NCI-H82 treated with DMSO at 0.1 percent for 48 hours (cell line): ENCODE data around the gene EME1.
A peak's percentile ranks its signal among the peaks of the same experiment; 100 is the strongest.
"Not testable (repeated sequence)": the region's sequence is repeated elsewhere in the genome, so short reads cannot be mapped to it uniquely, and the experiment has no call there.

Experiments
- DNase-seq: peaks from one replicate; lab custom pipeline; 2025; ENCODE audit not compliant: unreplicated experiment; lab: John Stamatoyannopoulos, UW

The EME1 gene, protein sequence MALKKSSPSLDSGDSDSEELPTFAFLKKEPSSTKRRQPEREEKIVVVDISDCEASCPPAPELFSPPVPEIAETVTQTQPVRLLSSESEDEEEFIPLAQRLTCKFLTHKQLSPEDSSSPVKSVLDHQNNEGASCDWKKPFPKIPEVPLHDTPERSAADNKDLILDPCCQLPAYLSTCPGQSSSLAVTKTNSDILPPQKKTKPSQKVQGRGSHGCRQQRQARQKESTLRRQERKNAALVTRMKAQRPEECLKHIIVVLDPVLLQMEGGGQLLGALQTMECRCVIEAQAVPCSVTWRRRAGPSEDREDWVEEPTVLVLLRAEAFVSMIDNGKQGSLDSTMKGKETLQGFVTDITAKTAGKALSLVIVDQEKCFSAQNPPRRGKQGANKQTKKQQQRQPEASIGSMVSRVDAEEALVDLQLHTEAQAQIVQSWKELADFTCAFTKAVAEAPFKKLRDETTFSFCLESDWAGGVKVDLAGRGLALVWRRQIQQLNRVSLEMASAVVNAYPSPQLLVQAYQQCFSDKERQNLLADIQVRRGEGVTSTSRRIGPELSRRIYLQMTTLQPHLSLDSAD

GRCh38 chr17:50372758-50373556 is at the start of gene EME1, which contains the start of gene MRPL27:
TSS of gene EME1 (plus strand) at chr17:50373229. CDS start at chr17:50375209, 1,980 bp downstream.
TSS of gene MRPL27 (minus strand) at chr17:50373184. CDS start at chr17:50373170, 14 bp downstream.
- peak; percentile 91 for DNase-seq

GRCh38 chr17:50325906-50326305 is 47.1 kb upstream of the EME1 start:
- DNase-seq: no peak

DNA sequence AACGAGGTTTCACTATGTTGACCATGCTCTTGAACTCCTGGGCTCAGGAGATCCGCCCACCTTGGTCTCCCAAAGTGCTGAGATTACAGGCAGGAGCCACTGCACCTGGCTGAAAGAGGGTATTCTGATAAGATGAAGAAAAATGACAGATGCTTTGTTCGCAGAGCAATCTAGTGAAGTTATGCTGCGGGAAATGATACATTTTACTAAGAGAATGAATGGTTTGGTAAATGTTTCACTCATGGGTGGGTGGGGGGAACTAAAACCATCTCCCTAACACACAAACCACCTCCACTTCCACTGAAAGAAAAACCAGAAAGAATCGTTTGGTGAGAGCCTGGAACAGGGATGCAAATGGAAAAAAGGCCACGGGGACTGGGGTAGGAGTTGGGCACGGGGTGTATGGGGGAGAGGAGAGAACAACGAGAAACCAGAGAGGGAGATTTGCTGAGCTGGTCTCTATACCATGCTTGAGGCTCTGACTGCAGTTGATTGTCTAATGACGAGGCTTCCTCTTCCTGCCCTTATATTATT is 46.1 kb upstream of the EME1 start:
- DNase-seq: no peak

DNA sequence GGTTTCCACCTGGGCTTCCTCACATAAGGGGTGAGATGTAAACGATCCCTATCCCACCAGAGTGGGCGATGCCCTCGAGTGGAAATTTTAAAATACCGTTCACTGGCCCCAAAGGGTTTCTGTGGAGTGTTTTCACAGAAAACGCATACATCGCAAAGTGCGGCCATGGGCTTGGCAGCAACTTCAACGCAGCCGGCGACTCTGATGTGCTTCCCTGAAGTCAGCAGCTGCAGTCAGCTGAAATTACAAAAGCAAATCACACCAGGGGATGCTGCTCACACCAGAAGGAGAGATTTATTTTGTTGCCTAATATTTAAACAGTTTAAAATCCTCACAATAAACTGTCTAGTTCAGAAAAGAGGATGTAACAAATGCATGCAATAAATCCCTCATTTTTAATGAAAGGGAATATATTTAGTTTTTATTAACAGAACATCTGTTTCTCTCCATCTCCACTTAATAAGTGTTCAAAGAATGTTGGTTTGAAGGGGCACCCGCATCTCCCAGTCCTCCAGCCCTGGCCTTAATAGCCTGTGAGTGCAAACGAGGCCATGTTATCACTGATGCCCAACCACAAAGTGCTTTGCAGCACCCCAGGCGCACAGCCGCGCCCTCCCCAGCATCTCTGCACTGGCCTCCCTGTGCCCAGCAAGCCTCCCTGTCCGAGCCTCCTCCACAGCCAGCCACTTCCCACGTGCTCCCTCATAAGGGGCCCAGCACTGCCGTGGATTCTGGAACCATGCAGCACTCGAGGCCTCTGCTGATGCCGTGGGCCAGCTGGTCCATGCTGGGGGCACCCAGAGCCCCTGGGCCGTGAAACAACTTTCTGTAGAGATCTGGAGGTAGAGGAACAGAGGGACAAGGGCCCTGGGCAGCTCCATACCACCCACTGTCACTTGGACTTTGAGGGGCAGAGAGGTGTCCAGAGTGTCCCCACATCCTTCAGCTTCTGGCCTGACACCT is 44.4 kb upstream of the EME1 start:
- no peak for DNase-seq

DNA sequence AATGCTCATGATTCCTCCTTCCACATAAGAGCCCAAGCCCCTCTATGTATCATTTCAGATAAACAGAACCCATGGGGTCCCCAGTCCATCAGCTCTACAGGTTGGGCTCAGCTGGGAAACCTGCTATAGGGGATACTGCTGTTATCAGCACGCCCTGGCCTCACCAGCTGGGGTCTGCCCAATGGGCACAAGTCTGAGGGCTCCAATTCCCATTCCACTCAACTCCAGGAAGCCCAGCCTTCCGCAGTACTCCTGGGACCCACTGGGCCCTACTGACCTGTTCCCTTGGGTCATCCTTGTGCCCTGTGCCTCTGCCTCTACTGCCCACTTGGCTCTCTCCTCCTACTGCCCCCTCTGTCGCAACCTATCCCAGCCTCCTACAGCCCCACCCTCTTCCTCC is 43.3 kb upstream of the EME1 start:
- no peak for DNase-seq

DNA sequence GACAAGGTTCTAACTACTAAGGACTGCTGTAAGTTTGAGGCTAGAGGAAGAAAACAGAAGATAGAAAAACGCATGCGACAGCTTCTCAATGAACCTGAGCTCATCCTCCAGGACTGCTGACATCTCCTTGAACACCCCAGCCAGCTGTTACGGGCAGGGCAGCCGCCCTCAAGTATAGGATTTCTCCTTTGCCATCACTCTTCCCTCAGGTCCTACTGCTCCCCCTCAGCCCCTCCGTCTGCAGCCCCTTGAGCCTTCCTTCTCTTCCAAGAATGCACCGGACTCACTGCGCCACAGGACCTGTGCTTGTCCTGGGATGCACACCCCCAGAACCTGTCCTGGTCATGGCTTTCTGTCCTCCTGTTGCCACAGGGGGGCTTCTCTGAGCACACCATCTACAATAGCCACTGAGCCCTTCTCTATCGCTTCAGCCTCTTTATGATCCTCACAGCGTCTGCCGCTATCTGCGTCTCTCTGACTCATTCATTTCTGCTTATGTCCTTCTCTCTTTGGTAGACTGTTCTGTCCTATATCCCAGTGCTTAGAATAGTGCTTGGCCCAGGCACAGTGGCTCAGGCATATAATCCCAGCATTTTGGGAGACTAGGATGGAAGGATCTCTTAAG is 42.8 kb upstream of the EME1 start:
- no peak for DNase-seq

DNA sequence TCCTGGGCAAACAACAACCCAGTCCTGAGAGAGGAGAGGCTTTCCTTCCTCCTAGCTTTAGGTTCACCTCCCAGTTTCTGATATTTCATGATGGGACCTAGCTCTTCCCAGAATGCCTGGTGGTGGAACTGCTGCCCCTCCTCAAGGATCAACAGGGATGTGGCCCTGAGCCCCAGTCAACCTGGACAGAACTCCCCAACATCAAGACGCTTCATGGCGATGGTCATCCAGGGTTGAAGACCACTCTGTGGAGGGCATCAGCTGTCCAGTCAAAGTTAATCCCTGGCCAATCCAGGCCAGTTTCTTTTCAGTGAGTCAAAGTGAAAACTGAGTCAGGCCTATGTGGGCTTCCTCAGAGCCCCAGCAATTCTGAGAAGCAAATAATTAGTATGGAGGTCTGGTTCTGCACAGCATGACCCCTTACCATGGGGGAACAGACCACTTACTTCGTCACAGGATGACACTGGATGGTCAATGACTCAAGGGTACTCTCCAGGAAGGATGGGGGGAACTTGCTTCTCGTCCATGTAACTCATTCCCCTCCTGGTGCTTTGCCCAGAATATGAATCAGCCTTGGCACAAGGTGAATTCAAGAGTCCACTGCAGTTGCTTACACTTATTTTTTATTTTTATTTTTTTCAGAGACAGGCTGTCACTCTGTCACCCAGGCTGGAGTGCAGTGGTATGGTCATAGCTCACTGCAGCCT is 41.8 kb upstream of the EME1 start:
- no peak for DNase-seq

DNA sequence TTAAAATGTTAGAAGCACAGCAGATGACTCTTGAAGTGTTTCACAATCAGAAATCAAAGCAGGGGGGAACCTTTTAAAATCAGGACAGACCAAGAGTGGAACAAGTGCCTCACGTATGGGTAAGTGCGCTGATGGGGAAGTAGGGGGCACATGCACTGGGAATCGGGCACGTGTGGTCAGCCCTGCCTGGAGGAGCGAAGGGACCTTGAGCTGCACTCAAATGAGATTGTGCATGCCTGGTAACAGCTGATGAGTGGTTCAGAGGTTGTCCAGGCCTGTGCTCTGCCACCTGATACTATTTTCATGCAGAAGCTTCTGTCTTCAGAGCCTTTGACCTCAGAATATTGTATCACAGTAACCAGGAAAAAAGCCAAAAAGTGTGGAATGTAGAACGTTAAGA is 40.8 kb upstream of the EME1 start:
- DNase-seq: no peak

- not testable (repeated sequence) for DNase-seq
Measured at GRCh38 chr17:50333291-50334057, 39.6 kb upstream of the EME1 start.

DNA sequence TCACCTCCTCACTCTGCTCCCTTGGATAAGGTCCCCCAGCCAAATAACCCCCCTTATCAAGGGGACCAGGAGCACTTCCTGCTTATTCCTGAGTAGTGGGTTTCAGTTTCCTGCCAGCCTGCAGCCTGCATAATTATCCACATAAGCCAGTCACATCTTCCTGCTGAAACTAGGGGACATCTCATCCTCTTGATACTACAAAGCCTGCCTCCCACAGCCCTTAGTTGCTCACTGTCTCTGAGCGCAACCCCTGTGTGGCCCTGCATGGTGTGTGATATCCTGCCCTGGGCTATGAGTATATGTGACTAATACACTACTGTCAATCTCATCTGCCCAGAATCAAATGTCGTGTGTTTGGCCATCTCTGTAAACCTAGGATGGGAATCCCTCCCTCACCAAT is 35.1 kb upstream of the EME1 start:
- DNase-seq: no peak

- no peak for DNase-seq
Measured at GRCh38 chr17:50338645-50339044, 34.4 kb upstream of the EME1 start.

DNA sequence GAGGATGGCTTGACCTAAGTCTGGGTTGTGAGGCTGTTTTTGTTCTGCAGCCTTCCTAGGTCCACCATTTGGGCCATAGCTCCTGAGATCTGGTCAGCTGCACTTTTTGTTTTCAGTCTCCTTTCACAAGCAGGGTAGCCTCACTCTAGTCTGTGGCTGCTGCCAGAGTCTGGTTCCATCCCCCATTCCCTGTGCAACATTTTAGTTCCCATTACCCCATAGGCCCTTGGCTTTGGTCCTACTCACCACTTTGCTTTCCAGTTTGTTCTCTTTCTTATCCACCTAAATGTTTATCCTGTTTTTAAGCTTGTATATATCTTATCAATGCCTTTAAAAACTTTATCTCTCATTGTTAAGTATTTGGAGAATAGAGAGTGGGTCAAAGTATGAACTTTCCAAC is 33.6 kb upstream of the EME1 start:
- no peak for DNase-seq

- no peak for DNase-seq
Measured at GRCh38 chr17:50344731-50345365, 28.2 kb upstream of the EME1 start.

DNA sequence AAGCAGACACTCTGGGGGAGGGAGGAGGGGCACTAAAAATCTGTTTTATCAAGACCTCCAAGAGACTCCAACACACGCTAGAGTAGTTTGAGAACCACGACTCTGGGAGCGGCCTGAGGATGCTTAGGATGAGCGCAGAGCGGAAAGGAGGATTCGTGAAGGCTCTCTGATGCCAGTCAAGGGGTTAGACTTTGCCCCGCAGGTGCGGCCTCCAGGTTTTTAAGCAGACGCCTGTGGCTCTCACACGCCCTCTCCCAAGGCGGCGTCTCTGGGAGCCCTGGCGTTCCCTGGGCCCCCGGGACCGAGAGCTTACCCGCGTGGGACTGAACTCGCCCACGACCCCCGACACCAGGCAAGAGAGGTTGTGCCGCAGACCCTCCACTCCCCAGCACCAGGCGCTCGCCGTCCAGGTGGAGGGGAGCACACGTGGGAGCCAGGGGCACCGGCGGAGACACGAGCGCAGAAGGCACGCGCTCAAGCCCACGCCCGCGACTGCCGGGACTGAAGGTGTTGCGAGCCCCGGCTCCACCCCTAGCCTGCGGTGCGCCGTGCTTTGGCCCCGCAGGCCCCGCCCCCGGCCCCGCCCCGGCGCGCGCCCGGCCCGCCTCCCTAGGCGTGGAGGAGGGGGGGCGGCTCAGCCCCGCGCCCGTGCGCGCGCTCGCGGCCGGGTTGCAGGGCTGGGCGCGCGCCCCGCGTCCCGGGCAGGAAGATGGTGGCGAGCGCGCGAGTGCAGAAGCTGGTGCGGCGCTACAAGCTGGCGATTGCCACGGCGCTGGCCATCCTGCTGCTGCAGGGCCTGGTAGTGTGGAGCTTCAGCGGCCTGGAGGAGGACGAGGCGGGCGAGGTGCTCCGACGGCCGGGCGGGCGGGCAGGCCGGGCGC is 27.4 kb upstream of the EME1 start, which contains the start of gene XYLT2:
XYLT2 (plus strand) TSS at position 695 of the 881 bp plus-strand sequence; CDS start at position 710, 15 bp downstream.
- DNase-seq: peak; percentile 50

DNA sequence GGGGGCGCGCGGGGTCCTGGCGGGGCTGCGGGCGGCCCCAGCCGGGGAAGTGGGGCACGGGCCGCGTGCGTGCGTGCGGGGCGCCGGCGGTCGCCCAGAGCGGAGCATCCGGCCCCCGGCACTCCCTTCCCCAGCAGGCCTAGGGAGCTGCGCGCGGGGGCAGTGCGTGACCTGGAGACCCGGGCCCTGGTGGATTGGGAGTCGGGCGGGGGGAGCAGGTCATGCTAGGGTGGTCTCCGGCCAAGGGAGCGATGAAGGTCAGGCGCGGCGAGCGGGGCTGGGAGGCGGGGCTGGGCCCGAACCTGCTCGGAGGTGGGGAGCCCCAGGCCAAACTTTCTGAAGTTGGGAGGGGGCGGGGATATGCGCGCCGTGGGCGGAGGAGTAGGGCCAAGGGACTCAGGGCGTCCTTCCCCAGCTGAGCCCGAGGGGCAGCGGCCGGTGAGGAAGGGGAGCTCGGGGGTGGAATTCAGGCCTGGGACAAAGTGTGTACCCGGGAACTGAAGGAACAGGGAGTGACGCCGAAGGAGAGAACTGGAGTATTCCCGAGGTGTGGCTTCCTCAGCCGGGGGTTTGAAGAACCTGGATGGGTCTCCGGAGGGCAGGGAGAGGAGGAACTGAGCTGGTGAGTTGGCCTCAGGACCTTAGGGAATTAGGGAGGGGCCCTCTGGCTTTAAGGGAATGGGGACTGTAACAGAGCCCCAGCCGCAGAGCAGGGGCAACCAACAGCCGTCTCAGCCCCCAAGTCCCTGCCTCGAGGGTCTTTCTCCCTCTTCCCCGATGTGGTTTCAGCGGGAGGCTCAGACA is 26.5 kb upstream of the EME1 start:
- DNase-seq: no peak
